ENCODE data around the gene ANGPT4.

ANGPT4 gene

DNA sequence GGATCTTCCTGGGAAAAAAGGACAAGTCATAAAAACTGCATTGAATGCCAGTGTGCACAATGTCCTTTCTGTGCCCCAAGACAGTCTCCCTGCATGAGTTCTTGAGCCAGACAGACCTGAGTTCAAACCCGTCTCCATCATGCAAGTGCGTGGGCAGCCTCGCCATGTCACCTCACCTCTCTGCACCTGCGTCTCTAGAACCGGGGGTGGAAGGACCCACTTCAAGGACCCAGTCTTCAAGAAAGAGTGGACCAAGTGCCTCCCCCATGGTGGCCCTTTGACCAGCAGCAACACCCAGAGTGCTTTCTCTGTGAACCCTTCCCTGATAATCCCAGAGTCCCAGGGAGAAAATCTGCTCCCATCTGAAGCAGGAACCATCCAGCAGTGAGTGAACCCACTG lies 23.5 kb upstream of the ANGPT4 start:
- DNase-seq: no peak

DNA sequence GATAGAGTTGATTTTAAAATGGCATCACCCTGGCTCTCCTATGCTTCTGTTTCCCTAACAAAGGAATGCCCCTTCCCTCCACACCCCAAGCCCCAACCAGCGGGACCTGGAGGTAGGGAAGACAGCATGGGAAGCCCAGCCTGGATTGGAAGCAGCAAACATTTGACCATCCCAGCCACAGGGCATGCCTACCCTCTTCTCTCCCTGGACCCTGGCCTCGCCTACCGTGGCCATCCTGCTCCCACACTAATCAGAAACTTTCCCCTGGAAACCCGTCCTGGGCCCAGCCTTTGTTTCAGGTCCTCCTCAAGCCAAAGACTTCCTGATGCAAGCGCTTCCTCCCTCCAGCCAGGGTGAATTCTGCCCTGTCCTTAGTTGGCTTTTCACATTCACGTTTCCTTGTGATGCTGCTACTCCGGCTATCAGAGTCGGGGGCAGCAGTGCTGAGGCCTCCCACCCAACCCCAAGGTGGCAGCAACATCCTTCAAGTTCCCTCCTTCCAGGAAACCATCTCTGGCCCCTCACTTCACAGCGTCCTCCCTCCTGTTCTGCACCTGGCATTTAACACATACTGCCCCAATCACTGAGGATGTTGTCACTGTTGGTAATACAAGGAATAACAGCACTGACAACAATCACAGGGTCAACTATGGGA lies 18.2 kb upstream of the ANGPT4 start:
- no peak for DNase-seq

DNA sequence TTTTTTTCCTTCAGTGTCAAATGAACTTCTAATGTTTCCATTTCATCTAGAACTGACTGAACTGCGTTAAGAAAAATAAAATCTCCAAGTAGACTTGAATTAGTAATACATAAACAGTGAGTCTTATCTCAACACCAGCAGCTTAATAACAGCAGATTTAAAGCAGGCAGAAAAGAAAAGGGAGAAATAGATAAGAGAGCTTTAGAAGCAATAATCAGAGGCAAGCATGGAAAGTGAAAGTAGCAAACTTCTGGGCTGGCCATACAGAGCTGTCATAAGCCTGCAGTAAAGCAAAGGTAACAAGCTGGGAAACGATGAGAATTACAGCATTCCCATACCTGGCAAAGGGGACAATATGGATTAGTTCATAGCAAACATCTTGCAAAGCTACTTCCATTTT lies 16.9 kb upstream of the ANGPT4 start:
- DNase-seq: no peak

DNA sequence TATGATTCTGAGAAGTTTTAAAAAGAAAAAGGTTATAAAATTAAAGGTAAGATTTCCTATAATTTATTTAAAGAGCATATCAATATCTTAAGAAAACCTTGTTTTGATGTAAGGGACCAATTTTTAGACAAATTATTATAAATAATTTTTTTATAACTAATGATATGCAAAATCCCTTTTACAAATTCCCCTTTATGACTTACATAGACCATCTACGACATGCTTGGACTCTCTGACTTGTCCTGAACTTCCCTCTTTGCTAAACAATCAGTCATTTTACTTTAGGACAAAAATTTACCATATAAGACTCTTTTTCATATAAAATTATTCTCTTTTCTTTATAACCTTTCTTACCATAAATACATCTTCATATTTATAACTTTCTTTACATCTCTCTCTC lies 15.3 kb upstream of the ANGPT4 start:
- no peak for DNase-seq

DNA sequence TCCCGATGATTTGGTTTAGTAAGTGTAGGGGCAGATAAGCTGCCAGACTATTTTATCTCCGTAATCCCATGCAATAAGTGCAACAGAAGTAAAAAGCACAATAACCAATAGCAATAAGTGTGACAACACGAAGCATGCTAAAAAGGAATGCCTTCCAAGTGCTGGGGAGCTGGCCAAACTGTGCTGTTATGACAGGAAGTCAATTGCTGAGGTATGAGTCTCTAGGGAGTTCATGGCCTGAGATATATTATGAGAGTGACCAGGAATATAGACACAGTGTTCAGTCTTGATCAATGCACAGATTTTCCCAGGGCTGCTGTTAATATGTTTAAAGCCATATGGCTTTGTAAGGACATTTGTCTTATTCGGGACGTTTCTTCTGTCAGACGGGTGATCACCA lies 10.5 kb upstream of the ANGPT4 start:
- DNase-seq: no peak

DNA sequence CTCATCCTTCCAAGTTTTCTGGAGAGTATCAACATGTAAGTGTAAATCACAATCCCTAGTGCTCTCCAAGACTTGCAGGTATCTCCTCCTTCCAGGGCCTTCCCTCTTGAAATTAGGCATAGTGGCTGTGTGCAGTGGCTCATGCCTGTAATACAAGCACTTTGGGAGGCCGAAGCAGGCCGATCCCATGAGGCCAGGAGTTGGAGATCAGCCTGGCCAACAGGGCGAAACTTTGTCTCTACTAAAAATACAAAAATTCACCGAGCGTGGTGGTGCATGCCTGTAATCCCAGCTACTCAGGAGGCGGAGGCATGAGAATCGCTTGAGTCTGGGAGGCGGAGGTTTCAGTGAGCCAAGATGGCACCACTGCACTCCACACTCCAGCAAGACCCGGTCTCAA lies 9.4 kb upstream of the ANGPT4 start:
- no peak for DNase-seq

DNA sequence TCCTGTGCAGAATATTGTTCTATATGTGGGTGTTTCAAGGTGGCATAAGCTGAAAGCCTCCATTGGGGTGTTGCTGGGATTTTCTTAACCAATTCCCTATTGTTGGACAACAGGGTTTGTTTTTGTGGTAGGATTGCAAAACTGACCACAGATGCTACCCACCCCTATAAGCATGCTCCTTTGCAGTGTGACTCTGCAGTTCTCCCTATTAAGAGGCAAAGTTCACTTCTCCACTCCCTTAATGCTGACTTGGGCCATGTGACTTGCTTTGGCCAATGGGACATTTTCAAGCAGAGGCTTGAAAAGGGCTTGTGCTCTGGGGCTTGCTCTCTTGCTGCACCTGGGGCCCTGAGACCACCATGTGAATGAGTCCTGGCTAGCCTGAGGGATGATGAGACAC lies 8.5 kb upstream of the ANGPT4 start:
- DNase-seq: no peak

DNA sequence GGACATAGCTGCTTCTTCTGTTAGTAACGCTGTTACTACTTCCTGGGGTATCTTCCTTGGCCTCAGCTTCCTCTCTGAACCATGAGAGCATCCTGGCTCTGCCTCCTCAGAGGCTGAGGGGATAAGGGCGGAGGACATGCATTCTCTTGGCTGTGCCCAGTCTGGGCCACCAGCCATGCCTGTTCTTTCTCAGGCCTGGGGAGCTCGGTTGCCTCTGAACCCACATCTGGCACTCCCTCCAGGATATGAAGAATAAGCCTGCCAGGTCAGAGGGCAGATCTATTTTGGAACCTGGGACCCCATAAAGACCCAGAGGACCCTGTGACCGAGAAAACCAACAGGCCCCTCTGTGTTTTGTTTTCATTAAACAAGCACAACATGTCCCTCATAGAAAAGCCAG lies 6.6 kb upstream of the ANGPT4 start:
- DNase-seq: no peak

DNA sequence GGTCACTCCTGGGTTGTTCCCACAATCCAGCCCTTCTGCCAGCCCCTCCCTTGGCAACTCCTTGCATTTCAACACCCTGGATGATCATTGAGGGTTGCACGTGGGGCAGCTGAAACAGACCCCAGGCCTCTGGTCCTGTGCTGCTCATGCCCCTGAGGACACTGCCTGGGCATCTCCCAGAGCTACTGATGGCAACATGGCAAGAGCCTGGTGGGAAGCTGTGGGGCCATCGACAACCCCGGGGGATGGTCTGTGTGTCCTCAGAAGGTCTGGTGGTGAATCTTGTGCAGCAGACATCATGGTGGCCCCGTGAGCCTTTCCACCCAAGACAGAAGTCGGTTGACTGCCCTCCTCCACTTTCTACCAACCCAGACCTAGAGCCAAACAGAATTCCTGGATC lies 4.9 kb upstream of the ANGPT4 start:
- DNase-seq: no peak

DNA sequence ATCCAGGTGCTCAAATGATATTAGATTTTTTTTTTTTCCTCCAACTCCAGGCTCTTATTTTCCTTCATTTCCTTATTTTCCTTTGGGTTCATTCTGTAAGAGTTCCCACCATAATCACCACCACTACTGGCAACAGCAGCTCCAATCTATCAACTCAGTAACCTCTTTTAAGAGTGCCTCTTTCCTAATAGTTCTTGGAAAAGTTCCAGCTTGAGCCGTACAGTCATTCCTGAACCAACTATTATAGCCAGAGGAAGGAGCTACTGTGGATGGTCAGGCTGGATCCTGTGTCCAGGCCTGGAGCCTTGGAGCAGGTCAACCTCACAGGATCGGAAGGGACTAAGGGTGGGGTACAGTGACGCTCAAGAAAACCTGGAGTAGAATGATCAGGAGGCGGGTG lies 4.2 kb upstream of the ANGPT4 start:
- no peak for DNase-seq

DNA sequence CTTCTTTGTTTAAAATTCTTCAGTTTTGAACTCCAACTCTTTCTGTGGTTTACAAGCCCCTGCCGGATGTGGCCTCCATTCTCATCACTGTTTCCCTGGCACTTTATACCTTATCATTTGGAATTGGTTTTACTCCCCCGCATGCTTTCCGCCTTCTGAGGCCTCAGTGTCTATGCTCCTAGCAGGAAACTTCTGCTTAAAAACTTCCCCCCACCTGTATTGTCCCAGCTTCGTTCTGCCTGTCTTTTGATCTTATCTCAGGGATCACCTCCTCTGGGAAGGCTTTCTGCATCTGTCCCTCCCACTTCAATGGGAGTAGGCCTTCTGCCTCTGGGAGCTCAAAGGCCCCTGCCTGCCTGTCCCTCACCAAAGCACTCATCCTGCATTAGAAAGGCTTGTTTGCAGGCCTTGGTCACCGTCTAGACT lies 3.4 kb upstream of the ANGPT4 start:
- no peak for DNase-seq

DNA sequence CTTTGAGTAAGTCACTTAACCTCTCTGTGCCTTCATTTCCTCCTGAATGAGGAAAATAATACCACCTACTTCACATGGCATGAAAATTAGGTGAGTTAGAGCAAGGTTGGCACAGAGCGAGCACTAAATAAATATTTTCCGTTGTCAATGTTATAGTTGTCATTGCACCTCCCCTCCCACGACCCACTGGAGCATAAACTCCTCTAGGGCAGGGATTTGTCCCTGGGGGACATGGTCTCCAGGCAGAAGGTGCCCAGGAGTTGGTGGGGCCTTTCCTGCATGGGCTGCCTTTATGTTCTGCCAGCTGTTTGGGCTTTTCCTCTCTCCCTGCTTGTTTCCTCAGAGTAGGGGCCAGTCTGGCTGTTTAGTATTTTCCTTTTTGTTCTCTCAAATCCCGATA lies 1.3 kb upstream of the ANGPT4 start:
- no peak for DNase-seq

DNA sequence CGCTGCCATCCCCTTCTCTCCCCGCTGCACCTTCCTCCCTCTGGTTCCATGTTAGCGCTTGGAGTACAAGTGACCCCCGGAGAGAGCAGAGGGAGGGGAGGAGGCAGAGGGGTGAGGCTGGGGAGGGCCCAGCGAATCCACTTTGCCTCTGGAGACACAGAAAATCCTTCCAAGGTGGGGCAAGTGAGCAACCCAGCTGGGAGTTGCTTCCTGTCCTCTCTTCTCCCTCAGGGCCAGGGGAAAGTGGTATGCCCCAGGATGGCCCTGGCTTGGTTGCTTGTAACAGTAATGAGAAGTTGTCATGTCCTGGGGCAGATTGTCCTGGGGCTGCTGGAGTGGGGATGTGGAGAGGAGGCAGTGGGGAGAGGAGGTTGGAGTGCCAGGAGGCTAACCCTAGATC lies 691 bp upstream of the ANGPT4 start:
- DNase-seq: no peak

DNA sequence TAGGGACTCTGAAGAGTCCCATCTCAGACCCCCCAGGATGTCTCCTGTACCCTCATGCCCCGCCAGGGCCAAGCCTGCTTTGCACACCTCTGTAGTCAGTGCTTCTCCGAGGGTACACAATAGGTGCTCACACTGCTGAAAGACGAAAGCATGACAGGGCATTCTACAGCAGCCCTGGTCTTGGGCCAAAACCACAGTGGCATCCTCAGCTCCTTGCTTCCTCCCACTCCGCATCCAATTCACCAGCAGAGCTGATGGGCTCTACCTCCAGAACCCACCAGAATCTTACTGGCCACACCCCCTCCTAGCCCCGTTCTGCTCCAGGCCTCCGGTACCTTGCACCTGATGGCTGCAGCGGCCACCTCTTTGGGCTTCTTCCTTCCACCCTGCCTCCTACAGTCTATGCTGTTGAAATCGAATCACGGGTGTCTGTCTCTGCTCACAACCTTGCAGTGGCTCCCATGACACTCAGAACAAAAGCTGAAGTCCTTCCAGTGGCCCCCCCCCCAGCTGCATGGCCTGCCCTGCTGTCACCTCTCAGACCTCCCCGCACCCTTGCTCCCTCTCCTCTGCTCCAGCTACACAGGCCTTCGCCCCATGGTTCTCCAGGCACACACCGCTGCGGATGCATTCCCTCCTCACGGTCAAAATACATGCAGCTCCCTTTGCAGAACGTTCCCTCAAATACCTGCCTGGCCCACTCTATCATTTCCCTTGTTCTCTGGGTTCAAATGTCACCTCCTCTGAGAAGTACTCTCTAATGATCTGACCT lies 1.2 kb downstream of the ANGPT4 start:
- no peak for DNase-seq

DNA sequence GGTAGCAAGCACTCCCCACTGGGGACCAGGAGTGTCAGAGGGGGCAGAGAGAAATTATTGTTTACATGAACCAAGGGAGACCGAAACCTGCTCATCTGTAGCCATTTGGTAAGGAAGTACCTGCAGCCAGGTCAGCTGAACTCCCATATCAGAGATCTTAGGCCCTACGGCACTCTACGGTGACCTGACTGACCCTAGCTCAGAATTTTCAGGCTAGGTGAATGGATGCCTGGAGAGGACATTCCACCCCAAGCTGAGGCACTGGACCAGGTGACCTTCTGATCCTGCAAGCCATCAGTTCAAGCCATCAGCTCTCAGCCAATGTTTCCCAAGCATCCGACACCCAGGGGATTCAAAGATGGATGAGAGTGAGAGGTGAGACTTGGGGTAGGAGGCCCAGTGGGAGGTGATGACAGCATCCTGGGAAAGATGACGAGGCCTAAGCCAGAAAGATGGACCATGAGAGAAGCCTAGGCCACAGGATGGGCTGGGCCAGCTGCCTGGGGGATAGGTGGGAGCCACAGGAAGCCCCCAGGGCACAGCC lies 2.8 kb downstream of the ANGPT4 start:
- DNase-seq: no peak

DNA sequence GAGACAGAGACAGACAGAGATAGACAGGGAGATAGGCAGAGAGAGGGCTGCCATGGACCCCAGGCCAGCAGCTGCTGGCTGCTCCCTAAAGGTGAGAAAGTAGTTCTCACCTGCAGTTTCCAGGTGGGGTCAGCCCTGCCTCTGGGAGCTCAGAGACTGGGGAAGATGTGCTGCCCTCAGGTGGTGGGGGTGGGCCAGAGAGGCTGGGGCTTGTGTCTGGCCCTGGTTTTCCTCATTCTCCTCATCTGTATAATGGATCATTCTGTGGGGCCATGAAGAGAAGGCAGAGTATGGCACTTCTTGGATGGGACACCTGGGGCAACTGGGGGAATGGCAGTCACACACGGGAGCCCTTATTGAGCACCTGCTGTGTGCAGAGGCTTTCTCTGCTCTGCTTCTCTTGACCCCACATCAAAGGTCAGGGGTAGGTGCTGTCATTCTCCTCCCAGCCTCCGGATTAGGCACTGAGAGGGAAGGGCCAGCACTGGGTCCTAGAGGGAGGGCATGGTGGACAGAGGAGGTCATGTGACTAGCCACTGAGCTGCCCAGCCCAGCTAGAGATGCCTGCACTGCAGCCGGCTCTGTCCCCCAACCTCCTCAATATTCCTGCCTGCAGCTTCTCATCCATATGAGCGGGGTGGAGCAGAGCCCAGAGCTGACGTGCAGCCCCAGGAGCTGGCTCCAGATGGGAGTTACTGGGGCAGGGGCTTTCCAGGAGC lies 4.1 kb downstream of the ANGPT4 start:
- DNase-seq: no peak

DNA sequence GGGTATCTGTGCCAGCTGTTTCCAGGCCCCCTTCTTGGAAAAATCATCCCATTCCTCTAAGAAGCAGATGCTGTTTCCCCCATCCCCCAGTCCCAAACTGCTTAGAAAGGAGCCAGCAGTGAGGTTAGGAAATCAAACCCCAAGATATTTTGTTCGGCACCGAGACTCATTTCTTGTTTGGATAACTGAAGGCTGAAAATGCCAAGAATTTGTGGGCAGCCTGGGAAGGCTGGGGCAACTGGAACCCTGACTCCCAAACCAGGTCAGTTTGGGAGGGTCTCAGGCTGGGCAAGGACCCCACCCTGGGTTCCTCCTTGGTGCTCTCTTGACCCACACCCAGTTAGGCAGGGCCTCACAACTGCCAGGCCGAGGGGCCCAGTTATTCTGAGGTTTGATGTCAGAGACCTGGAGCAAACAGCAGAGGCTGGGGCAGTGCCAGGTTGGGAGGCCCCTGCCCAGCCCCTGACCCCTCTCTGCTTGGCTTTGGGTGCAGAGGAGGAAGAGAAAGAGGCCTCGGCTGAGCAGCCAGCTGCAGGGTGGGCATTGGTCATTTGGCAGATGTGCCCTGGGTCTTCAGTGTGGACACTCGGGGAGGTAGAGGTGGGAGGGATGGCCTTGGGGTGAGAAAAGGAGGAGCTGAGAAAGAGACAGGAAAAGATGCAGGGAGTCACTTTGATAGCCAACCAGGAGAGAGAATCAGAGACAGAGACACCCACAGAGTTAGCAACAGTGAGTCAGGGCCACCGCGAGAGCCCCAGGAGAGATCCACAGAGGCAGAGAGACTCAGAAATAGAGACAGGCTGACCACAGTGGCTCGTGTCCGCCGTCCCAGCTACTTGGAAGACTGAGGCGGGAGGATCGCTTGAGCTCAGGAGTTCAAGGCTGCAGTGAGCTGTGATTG lies 5.0 kb downstream of the ANGPT4 start:
- no peak for DNase-seq

DNA sequence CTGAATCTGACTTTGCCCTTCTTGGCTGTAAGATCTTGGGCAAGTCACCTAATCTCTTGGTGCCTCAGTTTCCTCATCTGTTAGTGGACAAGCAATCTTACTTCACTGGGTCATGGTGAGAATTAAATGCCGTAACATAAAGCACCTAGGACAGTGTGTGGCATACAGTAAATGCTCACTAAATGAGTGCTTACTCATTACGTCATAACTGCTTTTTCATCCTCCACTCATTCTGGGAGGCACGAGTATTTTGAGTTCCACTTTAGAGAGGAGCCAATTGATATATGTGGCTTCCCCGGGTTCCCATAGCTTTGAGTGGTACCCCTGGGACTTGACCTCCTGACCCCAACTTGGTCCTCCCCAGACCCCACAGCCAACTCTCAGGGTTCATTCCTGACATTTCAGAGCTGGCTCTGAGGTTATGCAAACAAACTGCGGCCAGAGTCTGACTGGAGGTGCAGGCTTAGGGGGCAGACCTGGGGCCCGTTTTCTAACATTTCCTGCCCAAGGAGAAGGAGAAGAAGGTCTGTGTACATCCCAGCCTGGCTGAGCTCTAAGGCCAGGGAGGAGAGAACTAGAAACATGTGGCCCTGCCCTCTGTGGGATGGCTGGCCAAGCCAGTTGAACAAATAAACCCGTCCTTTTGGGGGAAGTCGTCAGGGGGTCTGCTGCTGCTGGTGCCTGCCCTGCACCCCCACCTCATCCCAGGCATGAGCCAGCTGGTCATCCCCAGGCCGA lies 5.8 kb downstream of the ANGPT4 start:
- no peak for DNase-seq

DNA sequence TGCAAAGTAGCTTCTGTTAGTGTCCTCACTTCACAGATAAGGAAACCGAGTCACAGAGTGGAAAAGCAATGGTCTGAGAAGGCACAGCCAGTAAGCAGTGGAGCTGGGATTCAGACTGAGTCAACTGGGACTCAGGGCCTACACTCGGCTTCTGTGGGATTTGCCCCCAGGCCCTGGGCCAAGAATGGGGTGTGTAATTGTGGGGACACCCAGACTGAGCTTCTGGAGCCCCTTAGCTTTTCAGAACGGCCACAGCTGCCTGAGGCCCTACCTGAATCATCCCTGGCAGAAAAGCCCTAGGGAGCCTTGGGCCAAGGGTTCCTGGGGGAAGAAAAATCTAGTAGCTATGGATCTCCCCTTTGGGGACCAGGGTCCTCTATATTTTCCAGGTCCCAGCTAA lies 6.5 kb downstream of the ANGPT4 start:
- DNase-seq: no peak

DNA sequence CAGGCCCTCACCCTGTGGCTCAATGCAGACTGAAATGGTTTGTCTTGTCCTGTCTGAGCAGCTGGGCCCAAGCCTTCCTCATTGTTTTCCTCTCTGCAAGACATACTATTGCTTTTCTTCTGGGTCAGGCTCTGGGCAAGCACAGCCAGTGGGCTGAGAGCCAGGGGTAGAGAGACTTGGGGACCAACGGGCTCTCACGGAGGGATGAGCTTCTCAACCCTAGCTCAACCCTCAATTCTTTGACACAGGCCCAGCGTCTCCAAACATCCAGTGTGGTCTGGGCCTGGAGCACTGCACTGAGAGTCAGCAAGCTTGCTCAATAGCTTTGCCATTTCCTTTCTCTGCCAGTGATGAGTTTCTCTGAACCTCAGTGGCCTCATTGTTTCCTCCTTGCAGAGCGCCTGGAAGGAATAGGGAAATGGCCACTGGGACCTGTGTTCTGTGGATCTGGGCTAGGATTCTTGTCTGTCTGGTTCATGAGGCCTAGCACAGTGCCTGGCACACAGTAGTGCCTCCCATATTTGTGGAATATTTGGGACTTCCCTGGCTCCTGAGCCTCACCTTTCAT lies 9.3 kb downstream of the ANGPT4 start:
- DNase-seq: no peak

DNA sequence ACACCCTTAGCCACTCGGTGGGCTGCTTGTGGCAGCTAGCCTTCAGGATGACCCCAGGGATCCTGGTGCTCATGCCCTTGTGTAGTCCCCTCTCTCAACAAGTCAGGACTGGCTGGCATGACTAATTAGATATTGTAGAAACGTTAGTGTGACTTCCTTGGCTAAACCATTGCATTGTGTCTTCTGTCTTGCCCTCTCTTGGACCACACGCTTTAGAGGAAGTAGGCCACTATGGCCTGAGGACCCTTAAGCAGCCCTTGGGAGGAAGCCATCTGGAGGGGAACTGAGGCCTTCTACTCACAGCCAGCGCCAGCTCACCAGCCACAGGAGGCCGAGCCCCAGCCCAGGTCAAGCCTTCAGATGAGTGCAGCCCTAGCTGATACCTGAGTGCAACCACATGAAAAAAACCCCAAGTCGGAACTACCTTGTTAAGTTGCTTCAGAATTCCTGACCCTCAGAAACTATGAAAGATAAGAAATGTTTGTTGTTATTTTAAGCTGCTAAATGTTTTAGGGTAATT lies 10.1 kb downstream of the ANGPT4 start:
- no peak for DNase-seq
